Transverse colon (tissue), 4 donors: Measurements from ENCODE around the gene ECPAS. TPM values are rescaled to one million over a fixed set of nuclear protein-coding genes. Genes with fewer than 3 reads are reported as not detected.
A peak's percentile ranks its signal among the peaks of the same experiment; 100 is the strongest.

Source experiments
- DNase-seq: peaks from one replicate; pipeline ENCODE4 v3.0.0-alpha.2; 2019
- H3K27ac ChIP-seq, 4 donors: fragments of 200-600 bp; sonication (generic); 2 replicates each; pipeline ENCODE4 v1.5.1; 2016 to 2018; ENCODE audit warnings: inconsistent platforms in 4 of 4
- H3K27me3 ChIP-seq: fragments of 200-600 bp; sonication (generic); 2 replicates; pipeline ENCODE4 v1.5.1; 2017; ENCODE audit warnings: inconsistent platforms
- H3K36me3 ChIP-seq, 4 donors: fragments of 200-600 bp; sonication (generic); 2 replicates each; pipeline ENCODE4 v1.5.1; 2017 to 2019; ENCODE audit warnings: inconsistent platforms in 4 of 4
- H3K4me1 ChIP-seq, 4 donors: fragments of 200-600 bp; sonication (generic); 2 replicates each; pipeline ENCODE4 v1.5.1; 2017 to 2020; ENCODE audit warnings: inconsistent platforms in 4 of 4
- H3K4me3 ChIP-seq, 4 donors: fragments of 200-600 bp; sonication (generic); 1 replicate in 1 of 4; 2 replicates in 3 of 4; pipeline versions ENCODE4 v1.5.1 to v1.6.1; 2017 to 2019; ENCODE audit warnings: inconsistent platforms in 4 of 4
- H3K9me3 ChIP-seq, 2 donors: fragments of 200-600 bp; sonication (generic); 2 replicates each; pipeline ENCODE4 v1.5.1; 2017 to 2019; ENCODE audit warnings: inconsistent platforms in 2 of 2
- CTCF ChIP-seq, 5 experiments: fragments of 200-600 bp in 3 of 5; fragments of 450-650 bp in 2 of 5; sonication (generic) in 3 of 5; IDR thresholded peaks; 1 replicate in 2 of 5; 2 replicates in 3 of 5; pipeline ENCODE4 v1.5.1; 2016 to 2017; ENCODE audit warnings: antibody characterized with exemption in 5 of 5, inconsistent platforms in 3 of 5, mild to moderate bottlenecking in 2 of 5, moderate library complexity in 1 of 5
- EP300 ChIP-seq: sonication (generic); formaldehyde crosslinking; IDR thresholded peaks from one replicate; pipeline ENCODE4 v1.6.1; 2017; ENCODE audit warnings: antibody characterized with exemption, low read depth
- POLR2A ChIP-seq: fragments of 450-650 bp; IDR thresholded peaks from one replicate; pipeline ENCODE4 v1.6.1; 2016; ENCODE audit warnings: antibody characterized with exemption, mild to moderate bottlenecking, moderate library complexity
- POLR2AphosphoS5 ChIP-seq, 3 donors: sonication (generic); formaldehyde crosslinking; IDR thresholded peaks; one replicate each; pipeline ENCODE4 v1.6.1; 2016; ENCODE audit warnings: antibody characterized with exemption in 3 of 3
- WGBS, 2 donors: methylation state at CpG; one replicate each; pipeline ENCODE4 v1.1.5; 2018; ENCODE audit warnings: low coverage in 1 of 2; 5-methylcytosine and 5-hydroxymethylcytosine counted together
- in situ Hi-C, 4 donors: fragments of 200-750 bp; cut with MboI; loops; one replicate each; pipeline versions ENCODE4 v1.15.0 to v1.15.1; 2017; ENCODE audit warnings: low sequenced_read_pairs in 3 of 4, low pct_ligation_motif_present in 1 of 4, low pct_unique_long_range_greater_than_20kb in 1 of 4
- intact Hi-C: fragments of 100-400 bp; cut with DNase I; formaldehyde crosslinking; loops from one replicate; pipeline ENCODE4 v1.15.1; 2023; ENCODE audit warnings: low total_unique reads
- total RNA-seq, 4 donors: library from RNA; depleted of rRNA; stranded (reverse); fragments of >200 nt; gene quantifications; one replicate each; pipeline ENCODE4 v1.1.0, GENCODE V29; 2016

ECPAS gene
- 10 to 100 TPM; 69.2 to 88.8 (median 77.0) TPM for total RNA-seq

DNA sequence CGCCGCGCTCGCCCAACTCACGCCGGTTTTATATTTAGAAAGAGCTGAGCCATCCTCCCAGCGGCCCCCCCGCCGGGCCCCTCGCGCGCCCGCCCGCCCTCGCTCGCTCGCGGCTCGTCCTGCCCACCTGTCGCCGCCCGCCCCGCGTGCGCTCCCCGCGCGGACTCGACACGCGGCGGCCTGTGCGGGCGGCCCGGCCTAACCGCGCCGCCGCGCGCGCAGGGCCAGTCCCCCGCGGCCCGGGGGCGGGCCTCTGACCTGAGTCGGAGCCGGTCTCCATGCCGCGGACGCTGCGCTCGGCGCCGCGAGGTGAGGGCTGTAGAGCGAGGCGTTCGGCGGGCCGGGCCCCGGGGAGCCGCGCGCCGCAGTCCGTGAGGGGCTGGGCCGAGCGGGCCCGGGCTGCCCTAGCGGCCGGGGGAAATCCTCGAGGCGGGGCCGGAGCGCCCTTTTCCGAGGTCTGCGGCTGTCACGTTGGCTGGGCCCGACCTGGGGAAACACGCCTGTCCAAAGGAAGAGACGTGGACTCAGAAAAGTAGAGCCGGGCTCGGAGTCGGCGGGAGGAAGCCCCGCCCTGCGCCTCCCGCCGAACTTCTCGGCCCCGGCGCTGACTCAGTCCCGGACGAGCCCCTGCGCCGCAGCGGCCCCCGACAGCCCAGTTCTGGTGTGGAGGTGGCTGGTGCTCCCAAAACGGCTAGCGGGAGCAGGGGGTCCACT, at the start of gene ECPAS:
TSS of gene ECPAS (minus strand) at position 526 of the 714 bp plus-strand sequence. CDS start 11,465 bp downstream, outside the sequence.
- H3K27me3 ChIP-seq, result no peaks in the 10 kb centered on the region
- 0% methylated on average over 50 of the region's 101 CpGs; no CpG with 5 or more reads in 1 of the 2 donors for WGBS, 2 donors
- in situ Hi-C loops, result no loop called here
- no peaks in the 10 kb centered on the region for H3K36me3 ChIP-seq
- H3K4me1 ChIP-seq, result peaks cover 3 to 26% (median 16%) of the 10 kb centered on the region in 4 donors
- no peaks in the 10 kb centered on the region for H3K9me3 ChIP-seq
- intact Hi-C loops, result no loop called here
- DNase-seq, result peak; percentile 85
- peak; percentile 19 to 62 (median 53) for TF ChIP-seq POLR2AphosphoS5 (IDR thresholded peaks at IDR 0.05)
- no peak for TF ChIP-seq CTCF (IDR thresholded peaks at IDR 0.05)
- TF ChIP-seq POLR2A, result peak; percentile 63
- TF ChIP-seq EP300, result no peak
- H3K27ac ChIP-seq, result peak within 1 kb of the TSS; percentile 92 to 100 (median 97)
- peak within 1 kb of the TSS; percentile 59 to 76 (median 66) for H3K4me3 ChIP-seq

- no peaks in the 10 kb centered on the region for H3K4me1 ChIP-seq
- intact Hi-C loops, result no loop called here
- no peak for TF ChIP-seq POLR2AphosphoS5 (IDR thresholded peaks at IDR 0.05)
- no peak for TF ChIP-seq POLR2A
- TF ChIP-seq EP300, result no peak
- no peak for TF ChIP-seq CTCF (IDR thresholded peaks at IDR 0.05)
- no peak overlapping the region for H3K4me3 ChIP-seq
- H3K27me3 ChIP-seq, result no peaks in the 10 kb centered on the region
- no peak for DNase-seq
- WGBS, 2 donors, result 87 to 92% methylated on average over 3 to 5 of the region's 5 CpGs
- H3K27ac ChIP-seq, result no peak overlapping the region
- H3K9me3 ChIP-seq, result peaks cover 21% of the 10 kb centered on the region in 2 donors
- peaks cover 0 to 26% (median 6%) of the 10 kb centered on the region in 4 donors for H3K36me3 ChIP-seq
- in situ Hi-C loops, result no loop called here
These were observed 49.1 kb upstream of the ECPAS start for GRCh38 chr9:111533099-111533790.

GRCh38 chr9:111531716-111532115, 47.5 kb upstream of the ECPAS start:
- 90 to 98% methylated on average over 4 of the region's 4 CpGs for WGBS, 2 donors
- Histone ChIP-seq H3K36me3 (peaks cover 0 to 26% (median 4%) of the 10 kb centered on the region in 4 donors), H3K27ac (no peak overlapping the region), H3K27me3 (peaks cover 7% of the 10 kb centered on the region), H3K9me3 (peaks cover 6 to 7% of the 10 kb centered on the region in 2 donors), H3K4me3 (no peak overlapping the region), H3K4me1 (no peaks in the 10 kb centered on the region)
- no peak for DNase-seq
- TF ChIP-seq POLR2A (no peak), POLR2AphosphoS5 (IDR thresholded peaks at IDR 0.05) (no peak)
- intact Hi-C loops (no loop called here), in situ Hi-C loops (no loop called here)

DNA sequence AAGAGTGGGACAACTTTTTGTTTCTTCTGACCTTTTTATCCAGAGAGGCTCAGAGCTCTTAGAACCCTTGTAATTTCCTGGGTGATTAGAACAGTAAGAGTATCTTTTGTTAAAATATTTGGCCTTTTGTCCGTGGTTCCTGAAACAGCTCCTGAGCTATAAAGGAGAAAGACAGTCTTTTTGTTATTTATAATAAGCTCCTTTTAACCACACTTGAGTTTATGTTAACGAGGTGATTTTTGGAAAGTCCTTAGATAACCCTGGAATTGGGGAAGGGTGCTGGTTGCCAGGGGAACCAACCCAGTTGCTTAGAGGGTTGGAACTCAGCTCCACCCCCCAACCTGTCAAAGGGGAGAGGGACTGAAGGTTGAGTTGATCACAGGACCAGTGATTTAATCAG, 45.6 kb upstream of the ECPAS start:
- TF ChIP-seq CTCF (IDR thresholded peaks at IDR 0.05) (no peak), POLR2A (no peak), EP300 (no peak), POLR2AphosphoS5 (IDR thresholded peaks at IDR 0.05) (no peak)
- Histone ChIP-seq H3K36me3 (peaks cover 0 to 18% (median under 1%) of the 10 kb centered on the region in 4 donors), H3K27ac (no peak overlapping the region), H3K4me1 (peaks cover 0 to 15% (median 5%) of the 10 kb centered on the region in 4 donors), H3K9me3 (no peaks in the 10 kb centered on the region), H3K4me3 (no peak overlapping the region), H3K27me3 (peaks cover 22% of the 10 kb centered on the region)
- intact Hi-C loops, result no loop called here
- in situ Hi-C loops, result no loop called here
- WGBS, 2 donors, result 48 to 93% methylated on average over 2 of the region's 2 CpGs
- no peak for DNase-seq
